OCI-LY1 (cell line): ENCODE results near the gene CACNG7.

Experiments
- H2AFZ ChIP-seq: fragments of 200-600 bp; sonication (generic), shearing (Covaris generic); 2 replicates; pipeline ENCODE4 v1.6.0; 2014; ENCODE audit warnings: antibody characterized with exemption, mild to moderate bottlenecking, low read length
- H3F3A ChIP-seq: fragments of 200-600 bp; sonication (generic), shearing (Covaris generic); 2 replicates; pipeline ENCODE4 v1.6.0; 2014; ENCODE audit warnings: mild to moderate bottlenecking, antibody characterized with exemption, low read length, moderate library complexity; ENCODE audit not compliant: insufficient read depth
- H3K27ac ChIP-seq: fragments of 200-600 bp; sonication (generic); 2 replicates; pipeline ENCODE4 v1.5.1; 2014; ENCODE audit warnings: low read length, mixed run types, mild to moderate bottlenecking, low read depth; ENCODE audit not compliant: poor library complexity, severe bottlenecking
- H3K27me3 ChIP-seq: fragments of 200-600 bp; sonication (generic); 2 replicates; pipeline ENCODE4 v1.6.0; 2014; ENCODE audit warnings: antibody characterized with exemption, mild to moderate bottlenecking, low read length, moderate library complexity; ENCODE audit not compliant: insufficient read depth
- H3K36me3 ChIP-seq: fragments of 200-600 bp; sonication (generic); 2 replicates; pipeline ENCODE4 v1.6.1; 2014; ENCODE audit warnings: mild to moderate bottlenecking, antibody characterized with exemption, low read length, moderate library complexity, mixed read lengths; ENCODE audit not compliant: insufficient read depth
- H3K4me1 ChIP-seq: fragments of 200-600 bp; sonication (generic); 2 replicates; pipeline ENCODE4 v1.5.1; 2014; ENCODE audit warnings: mild to moderate bottlenecking, low read length, moderate library complexity; ENCODE audit not compliant: insufficient read depth, severe bottlenecking
- H3K4me2 ChIP-seq: fragments of 200-600 bp; sonication (generic), shearing (Covaris generic); 2 replicates; pipeline ENCODE4 v1.6.1; 2014; ENCODE audit warnings: low read length
- H3K4me3 ChIP-seq: fragments of 200-600 bp; sonication (generic); 2 replicates; pipeline ENCODE4 v1.5.1; 2014; ENCODE audit warnings: low read length, low read depth, mild to moderate bottlenecking, mixed read lengths; ENCODE audit not compliant: poor library complexity, severe bottlenecking
- H3K79me2 ChIP-seq: fragments of 200-600 bp; shearing (Covaris generic); 2 replicates; pipeline ENCODE4 v1.6.1; 2016; ENCODE audit warnings: mixed run types, low read length, mixed read lengths; ENCODE audit not compliant: insufficient read depth
- H3K9ac ChIP-seq: fragments of 200-600 bp; sonication (generic), shearing (Covaris generic); 2 replicates; pipeline ENCODE4 v1.6.1; 2014; ENCODE audit warnings: mild to moderate bottlenecking, low read length, mixed read lengths
- H3K9me2 ChIP-seq: fragments of 200-600 bp; sonication (generic), shearing (Covaris generic); 2 replicates; pipeline ENCODE4 v1.6.1; 2014; ENCODE audit warnings: low read depth, mild to moderate bottlenecking, low read length, mixed read lengths
- H3K9me3 ChIP-seq: fragments of 200-600 bp; shearing (Covaris generic); 2 replicates; pipeline ENCODE4 v1.6.1; 2014; ENCODE audit warnings: low read length, mixed read lengths
- H4K20me1 ChIP-seq: fragments of 200-600 bp; sonication (generic), shearing (Covaris generic); 2 replicates; pipeline ENCODE4 v1.6.0; 2016; ENCODE audit warnings: mild to moderate bottlenecking, low read length; ENCODE audit not compliant: insufficient read depth
- EZH2 ChIP-seq: fragments of 200-600 bp; sonication (generic), shearing (Covaris generic); IDR thresholded peaks from 2 replicates; pipeline ENCODE4 v1.8.0; 2017; ENCODE audit warnings: borderline replicate concordance, mixed run types, mild to moderate bottlenecking, antibody characterized with exemption, low read length, moderate library complexity, mixed read lengths
- TF ChIP-seq, protein P1 (sequence below): fragments of 200-600 bp; sonication (generic), shearing (Covaris generic); IDR thresholded peaks from 2 replicates; pipeline ENCODE4 v1.5.1; 2017; ENCODE audit warnings: mild to moderate bottlenecking, antibody characterized with exemption, low read length, moderate library complexity, mixed read lengths

Gene CACNG7

DNA sequence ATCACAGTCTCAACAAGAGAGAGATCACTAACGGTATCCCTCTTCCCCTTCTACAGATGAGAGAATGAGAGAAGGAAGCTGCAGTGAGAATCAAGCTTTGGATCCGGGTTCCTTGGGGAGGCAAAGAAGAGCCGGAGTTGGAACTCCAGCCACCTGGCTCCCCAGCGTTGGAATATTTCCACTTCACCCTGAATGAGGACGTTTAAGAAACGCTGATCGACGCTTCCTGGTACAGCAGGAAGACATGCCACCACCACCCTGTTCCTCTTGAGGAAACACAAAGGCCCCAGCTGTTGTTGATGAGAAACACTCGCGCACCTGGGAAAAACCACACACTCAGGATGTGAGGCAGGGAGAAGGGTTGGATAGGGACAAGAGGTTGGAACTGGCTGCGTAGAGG, 42.4 kb downstream of the CACNG7 start:
- H3K27ac ChIP-seq, result no peak overlapping the region
- no peaks in the 10 kb centered on the region for H3K9me2 ChIP-seq
- H3K4me3 ChIP-seq, result no peak overlapping the region
- H4K20me1 ChIP-seq, result no peaks in the 10 kb centered on the region
- no peaks in the 10 kb centered on the region for H3K9me3 ChIP-seq
- TF ChIP-seq EZH2, result no peak
- TF ChIP-seq, protein P1, sequence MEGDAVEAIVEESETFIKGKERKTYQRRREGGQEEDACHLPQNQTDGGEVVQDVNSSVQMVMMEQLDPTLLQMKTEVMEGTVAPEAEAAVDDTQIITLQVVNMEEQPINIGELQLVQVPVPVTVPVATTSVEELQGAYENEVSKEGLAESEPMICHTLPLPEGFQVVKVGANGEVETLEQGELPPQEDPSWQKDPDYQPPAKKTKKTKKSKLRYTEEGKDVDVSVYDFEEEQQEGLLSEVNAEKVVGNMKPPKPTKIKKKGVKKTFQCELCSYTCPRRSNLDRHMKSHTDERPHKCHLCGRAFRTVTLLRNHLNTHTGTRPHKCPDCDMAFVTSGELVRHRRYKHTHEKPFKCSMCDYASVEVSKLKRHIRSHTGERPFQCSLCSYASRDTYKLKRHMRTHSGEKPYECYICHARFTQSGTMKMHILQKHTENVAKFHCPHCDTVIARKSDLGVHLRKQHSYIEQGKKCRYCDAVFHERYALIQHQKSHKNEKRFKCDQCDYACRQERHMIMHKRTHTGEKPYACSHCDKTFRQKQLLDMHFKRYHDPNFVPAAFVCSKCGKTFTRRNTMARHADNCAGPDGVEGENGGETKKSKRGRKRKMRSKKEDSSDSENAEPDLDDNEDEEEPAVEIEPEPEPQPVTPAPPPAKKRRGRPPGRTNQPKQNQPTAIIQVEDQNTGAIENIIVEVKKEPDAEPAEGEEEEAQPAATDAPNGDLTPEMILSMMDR, result no peak
- H3K27me3 ChIP-seq, result no peaks in the 10 kb centered on the region
- no peak overlapping the region for H3K4me2 ChIP-seq
- no peak overlapping the region for H3K9ac ChIP-seq
- H2AFZ ChIP-seq, result no peak overlapping the region
- no peaks in the 10 kb centered on the region for H3F3A ChIP-seq
- H3K4me1 ChIP-seq, result no peaks in the 10 kb centered on the region
- no peaks in the 10 kb centered on the region for H3K36me3 ChIP-seq
- H3K79me2 ChIP-seq, result no peaks in the 10 kb centered on the region

DNA sequence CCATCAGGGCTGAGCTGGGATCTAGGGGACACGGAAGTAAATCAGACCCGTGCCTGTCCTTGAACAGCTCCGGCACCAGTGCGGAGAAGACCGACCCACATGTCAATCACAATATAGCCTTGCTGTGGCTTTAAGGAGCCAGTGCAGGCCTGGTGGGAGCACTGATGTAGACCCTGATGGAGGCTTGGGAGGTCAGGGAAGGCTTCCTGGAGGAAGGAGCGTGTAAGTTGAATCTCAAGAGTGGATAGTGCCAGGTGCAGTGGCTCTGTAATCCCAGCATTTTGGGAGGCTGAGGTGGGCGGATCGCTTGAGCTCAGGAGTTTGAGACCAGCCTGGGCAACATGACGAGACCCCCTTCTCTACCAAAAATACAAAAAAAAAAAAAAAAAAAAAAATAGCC, 42.9 kb downstream of the CACNG7 start:
- Histone ChIP-seq H3F3A (no peaks in the 10 kb centered on the region), H3K4me2 (no peak overlapping the region), H3K27ac (no peak overlapping the region)

DNA sequence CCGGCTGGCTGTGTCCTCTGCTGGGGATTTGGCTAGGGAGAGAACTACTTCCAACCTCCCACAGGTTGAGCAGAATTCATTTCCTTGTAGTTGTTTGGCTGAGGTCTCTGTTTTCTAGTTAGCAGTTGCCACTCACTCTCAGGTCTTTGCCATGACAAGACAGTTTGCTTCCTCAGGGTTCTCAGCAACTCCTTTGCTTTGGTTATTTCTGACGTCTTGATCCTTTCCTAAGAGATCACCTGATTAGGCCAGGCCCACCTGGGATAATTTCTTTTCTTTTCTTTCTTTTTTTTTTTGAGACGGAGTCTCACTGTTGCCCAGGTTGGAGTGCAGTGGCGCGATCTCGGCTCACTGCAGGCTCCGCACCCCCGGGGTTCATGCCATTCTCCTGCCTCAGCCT, 44.3 kb downstream of the CACNG7 start:
- Histone ChIP-seq H3K9me2 (no peaks in the 10 kb centered on the region), H3K36me3 (no peaks in the 10 kb centered on the region), H3K27ac (no peak overlapping the region), H3K4me3 (no peak overlapping the region), H3K4me1 (no peaks in the 10 kb centered on the region), H3K79me2 (no peaks in the 10 kb centered on the region), H2AFZ (no peak overlapping the region), H3K9ac (no peak overlapping the region), H4K20me1 (no peaks in the 10 kb centered on the region), H3K9me3 (no peaks in the 10 kb centered on the region), H3F3A (no peaks in the 10 kb centered on the region), H3K27me3 (no peaks in the 10 kb centered on the region), H3K4me2 (no peak overlapping the region)
- TF ChIP-seq, protein P1, result no peak
- no peak for TF ChIP-seq EZH2

More for the DNA sequence above, 42.9 kb downstream of the CACNG7 start:
- Histone ChIP-seq H3K79me2 (no peaks in the 10 kb centered on the region), H3K36me3 (no peaks in the 10 kb centered on the region), H3K9me2 (no peaks in the 10 kb centered on the region), H2AFZ (no peak overlapping the region), H3K4me3 (no peak overlapping the region), H3K27me3 (no peaks in the 10 kb centered on the region), H3K9me3 (no peaks in the 10 kb centered on the region), H4K20me1 (no peaks in the 10 kb centered on the region), H3K4me1 (no peaks in the 10 kb centered on the region), H3K9ac (no peak overlapping the region)
- TF ChIP-seq, protein P1, result no peak
- TF ChIP-seq EZH2, result no peak
